ENCODE measurements around the gene PEMT.
A peak's percentile ranks its signal among the peaks of the same experiment; 100 is the strongest.
"Not testable (repeated sequence)": the region's sequence is repeated elsewhere in the genome, so short reads cannot be mapped to it uniquely, and the experiment has no call there.

The PEMT gene

GRCh38 chr17:17472333-17472920, 119.1 kb downstream of the PEMT start:
- H3K27ac ChIP-seq (ENCODE audit: low read depth, low read length), result no peak overlapping the region
- peak overlapping the region; percentile 44; the same call in 1 of the 2 replicates for H3K4me3 ChIP-seq (ENCODE audit: low read depth, low read length)
- H3K79me2 ChIP-seq (ENCODE audit: control insufficient read depth, insufficient read depth, low read length, unreplicated experiment), result peaks cover 6% of the 10 kb centered on the region
- peaks cover 11% of the 10 kb centered on the region for H3K4me1 ChIP-seq (ENCODE audit: control insufficient read depth, insufficient read depth, low read length, unreplicated experiment)
- no peaks in the 10 kb centered on the region for H3K36me3 ChIP-seq (ENCODE audit: insufficient read depth, low read length)
- peak overlapping the region; percentile 75 for H2AFZ ChIP-seq (ENCODE audit: low read length, unreplicated experiment)
- H3K27me3 ChIP-seq (ENCODE audit: insufficient read depth, low read length), result peaks cover 4% of the 10 kb centered on the region

GRCh38 chr17:17469996-17470395, 121.5 kb downstream of the PEMT start:
- H3K79me2 ChIP-seq (ENCODE audit: control insufficient read depth, insufficient read depth, low read length, unreplicated experiment), result no peaks in the 10 kb centered on the region
- H3K27ac ChIP-seq (ENCODE audit: low read depth, low read length), result no peak overlapping the region
- no peak overlapping the region for H2AFZ ChIP-seq (ENCODE audit: low read length, unreplicated experiment)
- no peak overlapping the region for H3K4me3 ChIP-seq (ENCODE audit: low read depth, low read length)
- no peaks in the 10 kb centered on the region for H3K36me3 ChIP-seq (ENCODE audit: insufficient read depth, low read length)
- H3K27me3 ChIP-seq (ENCODE audit: insufficient read depth, low read length), result peaks cover 11% of the 10 kb centered on the region
- H3K4me1 ChIP-seq (ENCODE audit: control insufficient read depth, insufficient read depth, low read length, unreplicated experiment), result peaks cover 11% of the 10 kb centered on the region

- H3K36me3 ChIP-seq (ENCODE audit: insufficient read depth, low read length), result no peaks in the 10 kb centered on the region
- no peak overlapping the region for H3K27ac ChIP-seq (ENCODE audit: low read depth, low read length)
- H3K4me3 ChIP-seq (ENCODE audit: low read depth, low read length), result no peak overlapping the region
- no peak overlapping the region for H2AFZ ChIP-seq (ENCODE audit: low read length, unreplicated experiment)
- H3K27me3 ChIP-seq (ENCODE audit: insufficient read depth, low read length), result peaks cover 17% of the 10 kb centered on the region
- H3K4me1 ChIP-seq (ENCODE audit: control insufficient read depth, insufficient read depth, low read length, unreplicated experiment), result peaks cover 11% of the 10 kb centered on the region
- H3K79me2 ChIP-seq (ENCODE audit: control insufficient read depth, insufficient read depth, low read length, unreplicated experiment), result no peaks in the 10 kb centered on the region
Measured at GRCh38 chr17:17469358-17469757, 122.2 kb downstream of the PEMT start.

GRCh38 chr17:17468217-17469010, 123.1 kb downstream of the PEMT start:
- Histone ChIP-seq H3K27ac (ENCODE audit: low read depth, low read length) (no peak overlapping the region), H3K27me3 (ENCODE audit: insufficient read depth, low read length) (peaks cover 24% of the 10 kb centered on the region)

GRCh38 chr17:17467720-17468119, 123.8 kb downstream of the PEMT start:
- Histone ChIP-seq H3K27me3 (ENCODE audit: insufficient read depth, low read length) (peaks cover 24% of the 10 kb centered on the region), H2AFZ (ENCODE audit: low read length, unreplicated experiment) (no peak overlapping the region), H3K79me2 (ENCODE audit: control insufficient read depth, insufficient read depth, low read length, unreplicated experiment) (no peaks in the 10 kb centered on the region), H3K4me1 (ENCODE audit: control insufficient read depth, insufficient read depth, low read length, unreplicated experiment) (peaks cover 11% of the 10 kb centered on the region), H3K4me3 (ENCODE audit: low read depth, low read length) (no peak overlapping the region), H3K27ac (ENCODE audit: low read depth, low read length) (no peak overlapping the region), H3K36me3 (ENCODE audit: insufficient read depth, low read length) (no peaks in the 10 kb centered on the region)

More at GRCh38 chr17:17468217-17469010, 123.1 kb downstream of the PEMT start:
- no peaks in the 10 kb centered on the region for H3K36me3 ChIP-seq (ENCODE audit: insufficient read depth, low read length)
- no peak overlapping the region for H3K4me3 ChIP-seq (ENCODE audit: low read depth, low read length)
- H2AFZ ChIP-seq (ENCODE audit: low read length, unreplicated experiment), result no peak overlapping the region
- peaks cover 11% of the 10 kb centered on the region for H3K4me1 ChIP-seq (ENCODE audit: control insufficient read depth, insufficient read depth, low read length, unreplicated experiment)
- H3K79me2 ChIP-seq (ENCODE audit: control insufficient read depth, insufficient read depth, low read length, unreplicated experiment), result no peaks in the 10 kb centered on the region

- H2AFZ ChIP-seq (ENCODE audit: low read length, unreplicated experiment), result no peak overlapping the region
- H3K4me1 ChIP-seq (ENCODE audit: control insufficient read depth, insufficient read depth, low read length, unreplicated experiment), result peaks cover 8% of the 10 kb centered on the region
- no peaks in the 10 kb centered on the region for H3K36me3 ChIP-seq (ENCODE audit: insufficient read depth, low read length)
- H3K27me3 ChIP-seq (ENCODE audit: insufficient read depth, low read length), result peaks cover 24% of the 10 kb centered on the region
- no peak overlapping the region for H3K27ac ChIP-seq (ENCODE audit: low read depth, low read length)
- H3K4me3 ChIP-seq (ENCODE audit: low read depth, low read length), result no peak overlapping the region
- no peaks in the 10 kb centered on the region for H3K79me2 ChIP-seq (ENCODE audit: control insufficient read depth, insufficient read depth, low read length, unreplicated experiment)
Measured at GRCh38 chr17:17467016-17467415, 124.5 kb downstream of the PEMT start.

GRCh38 chr17:17466511-17466910, 125.0 kb downstream of the PEMT start:
- H3K27me3 ChIP-seq (ENCODE audit: insufficient read depth, low read length), result peaks cover 24% of the 10 kb centered on the region
- no peaks in the 10 kb centered on the region for H3K79me2 ChIP-seq (ENCODE audit: control insufficient read depth, insufficient read depth, low read length, unreplicated experiment)
- no peak overlapping the region for H2AFZ ChIP-seq (ENCODE audit: low read length, unreplicated experiment)
- no peaks in the 10 kb centered on the region for H3K36me3 ChIP-seq (ENCODE audit: insufficient read depth, low read length)
- no peak overlapping the region for H3K4me3 ChIP-seq (ENCODE audit: low read depth, low read length)
- peaks cover 8% of the 10 kb centered on the region for H3K4me1 ChIP-seq (ENCODE audit: control insufficient read depth, insufficient read depth, low read length, unreplicated experiment)
- no peak overlapping the region for H3K27ac ChIP-seq (ENCODE audit: low read depth, low read length)

GRCh38 chr17:17465878-17466277, 125.6 kb downstream of the PEMT start:
- H3K27ac ChIP-seq (ENCODE audit: low read depth, low read length); H3K4me1 ChIP-seq (ENCODE audit: control insufficient read depth, insufficient read depth, low read length, unreplicated experiment); H3K36me3 ChIP-seq (ENCODE audit: insufficient read depth, low read length); H3K4me3 ChIP-seq (ENCODE audit: low read depth, low read length); H2AFZ ChIP-seq (ENCODE audit: low read length, unreplicated experiment); H3K79me2 ChIP-seq (ENCODE audit: control insufficient read depth, insufficient read depth, low read length, unreplicated experiment): not testable (repeated sequence)
- H3K27me3 ChIP-seq (ENCODE audit: insufficient read depth, low read length), result peaks cover 24% of the 10 kb centered on the region

- Histone ChIP-seq H3K27me3 (ENCODE audit: insufficient read depth, low read length) (peaks cover 20% of the 10 kb centered on the region; the same call in 1 of the 2 replicates), H3K79me2 (ENCODE audit: control insufficient read depth, insufficient read depth, low read length, unreplicated experiment) (no peaks in the 10 kb centered on the region), H2AFZ (ENCODE audit: low read length, unreplicated experiment) (no peak overlapping the region), H3K27ac (ENCODE audit: low read depth, low read length) (no peak overlapping the region), H3K4me1 (ENCODE audit: control insufficient read depth, insufficient read depth, low read length, unreplicated experiment) (peaks cover 8% of the 10 kb centered on the region), H3K36me3 (ENCODE audit: insufficient read depth, low read length) (no peaks in the 10 kb centered on the region), H3K4me3 (ENCODE audit: low read depth, low read length) (no peak overlapping the region)
Measured at GRCh38 chr17:17463821-17464220, 127.7 kb downstream of the PEMT start.

- Histone ChIP-seq H3K4me1 (ENCODE audit: control insufficient read depth, insufficient read depth, low read length, unreplicated experiment) (no peaks in the 10 kb centered on the region), H3K27me3 (ENCODE audit: insufficient read depth, low read length) (peaks cover 21% of the 10 kb centered on the region; the same call in 1 of the 2 replicates), H3K4me3 (ENCODE audit: low read depth, low read length) (no peak overlapping the region), H3K36me3 (ENCODE audit: insufficient read depth, low read length) (no peaks in the 10 kb centered on the region), H3K27ac (ENCODE audit: low read depth, low read length) (no peak overlapping the region), H2AFZ (ENCODE audit: low read length, unreplicated experiment) (no peak overlapping the region), H3K79me2 (ENCODE audit: control insufficient read depth, insufficient read depth, low read length, unreplicated experiment) (no peaks in the 10 kb centered on the region)
Measured at GRCh38 chr17:17462048-17462824, 129.3 kb downstream of the PEMT start.

All from ACC112 (cell line).